H1 (cell line): ENCODE measurements around the gene MACROD2. TPM values are rescaled to one million over a fixed set of nuclear protein-coding genes. Genes with fewer than 3 reads are reported as not detected.

Source experiments
- CTCF ChIA-PET: fragments of 300-600 bp; sonication (Branson Sonifier 250); formaldehyde crosslinking; loops from one replicate; lab custom pipeline; 2021; ENCODE audit not compliant: partially characterized antibody; lab: Charles Lee
- POLR2A ChIA-PET: fragments of 300-600 bp; sonication (Branson Sonifier 250); formaldehyde crosslinking; loops from one replicate; lab custom pipeline; 2021; ENCODE audit warnings: inconsistent platforms; ENCODE audit not compliant: partially characterized antibody; lab: Charles Lee
- DNase-seq, 2 experiments: peaks; one replicate each; pipeline versions ENCODE4 v3.0.0 to v3.0.0-alpha.2; 2010 to 2022; ENCODE audit warnings: low spot score in 2 of 2, low read depth in 1 of 2, mixed read lengths in 1 of 2
- FAIRE-seq: peaks from 2 replicates; lab custom pipeline; 2011; peaks lifted over from hg19 to GRCh38; lab: Jason Lieb, UNC
- H2AFZ ChIP-seq: 2 replicates; pipeline ENCODE4 v1.8.1; 2012; ENCODE audit warnings: low read length, inconsistent platforms
- H2AK5ac ChIP-seq: 2 replicates; pipeline ENCODE4 v1.6.1; 2013; ENCODE audit warnings: low read depth, low read length
- H2BK120ac ChIP-seq: replicated peaks from 2 replicates; pipeline ENCODE3; 2013; ENCODE audit warnings: low read depth, low read length, inconsistent platforms
- H2BK12ac ChIP-seq: 2 replicates; pipeline ENCODE4 v1.6.1; 2013; ENCODE audit warnings: low read depth, low read length
- H2BK15ac ChIP-seq: 2 replicates; pipeline ENCODE4 v1.6.1; 2013; ENCODE audit warnings: low read length
- H2BK20ac ChIP-seq: 2 replicates; pipeline ENCODE4 v1.6.1; 2013; ENCODE audit warnings: low read length
- H2BK5ac ChIP-seq: 2 replicates; pipeline ENCODE4 v1.6.1; 2013; ENCODE audit warnings: low read depth, low read length
- H3K14ac ChIP-seq: 2 replicates; pipeline ENCODE4 v1.6.1; 2013; ENCODE audit warnings: inconsistent platforms; ENCODE audit not compliant: insufficient read length
- H3K18ac ChIP-seq: 2 replicates; pipeline ENCODE4 v1.6.1; 2013; ENCODE audit warnings: low read length; ENCODE audit errors: extremely low read depth
- H3K23ac ChIP-seq: 2 replicates; pipeline ENCODE4 v1.6.1; 2013; ENCODE audit warnings: inconsistent platforms; ENCODE audit not compliant: insufficient read length
- H3K23me2 ChIP-seq: 2 replicates; pipeline ENCODE4 v1.6.1; 2013; ENCODE audit warnings: low read depth, low read length
- H3K27ac ChIP-seq: 2 replicates; pipeline ENCODE4 v1.6.1; 2011; ENCODE audit warnings: low read depth, low read length, inconsistent platforms
- H3K27me3 ChIP-seq, 4 experiments: replicated peaks in 1 of 4; 1 replicate in 1 of 4; 2 replicates in 3 of 4; pipeline versions ENCODE4 v1.6.1 to v1.8.1; 2011 to 2013; ENCODE audit warnings: low read length in 3 of 4, mild to moderate bottlenecking in 3 of 4, inconsistent platforms in 2 of 4, mixed read lengths in 2 of 4, moderate library complexity in 1 of 4; ENCODE audit not compliant: control insufficient read depth in 3 of 4, insufficient read depth in 3 of 4; ENCODE audit errors: extremely low read depth in 1 of 4
- H3K36me3 ChIP-seq, 4 experiments: 2 replicates each; pipeline versions ENCODE4 v1.6.1 to v1.8.1; 2011 to 2013; ENCODE audit warnings: mild to moderate bottlenecking in 4 of 4, low read length in 3 of 4, moderate library complexity in 2 of 4, control low read depth in 1 of 4, inconsistent platforms in 1 of 4; ENCODE audit not compliant: insufficient read depth in 4 of 4, control insufficient read depth in 2 of 4
- H3K4ac ChIP-seq: replicated peaks from 2 replicates; pipeline ENCODE3; 2013; ENCODE audit warnings: low read length, low read depth, mixed read lengths, inconsistent platforms; ENCODE audit not compliant: insufficient read length
- H3K4me1 ChIP-seq, 4 experiments: replicated peaks in 1 of 4; 1 replicate in 1 of 4; 2 replicates in 3 of 4; pipeline versions ENCODE4 v1.6.1 to v1.8.1; 2011 to 2013; ENCODE audit warnings: low read length in 3 of 4, inconsistent platforms in 2 of 4, mixed read lengths in 1 of 4; ENCODE audit not compliant: insufficient read depth in 4 of 4, control insufficient read depth in 3 of 4
- H3K4me2 ChIP-seq, 2 experiments: 2 replicates each; pipeline versions ENCODE4 v1.6.1 to v1.8.1; 2011 to 2013; ENCODE audit warnings: low read depth in 2 of 2, low read length in 2 of 2, control low read depth in 1 of 2, inconsistent platforms in 1 of 2, mild to moderate bottlenecking in 1 of 2; ENCODE audit not compliant: insufficient read depth in 1 of 2
- H3K4me3 ChIP-seq, 4 experiments: fragments of 200-600, 300-600 bp in 1 of 4; sonication (generic), shearing (Covaris generic), sonication (Bioruptor Twin) in 1 of 4; 2 replicates each; pipeline versions ENCODE4 v1.5.1 to v1.8.1; 2011 to 2016; ENCODE audit warnings: low read length in 4 of 4, low read depth in 3 of 4, control low read depth in 2 of 4, inconsistent platforms in 2 of 4, mild to moderate bottlenecking in 2 of 4, mixed read lengths in 1 of 4, moderate library complexity in 1 of 4; ENCODE audit not compliant: insufficient read depth in 2 of 4; ENCODE audit errors: extremely low read depth in 1 of 4
- H3K56ac ChIP-seq: replicated peaks from 2 replicates; pipeline ENCODE3; 2013; ENCODE audit warnings: low read depth, mild to moderate bottlenecking, mixed read lengths, low read length, inconsistent platforms; ENCODE audit not compliant: insufficient read length
- H3K79me1 ChIP-seq: 2 replicates; pipeline ENCODE4 v1.6.1; 2013; ENCODE audit warnings: low read depth, low read length, control low read depth
- H3K79me2 ChIP-seq, 2 experiments: 2 replicates each; pipeline versions ENCODE4 v1.6.1 to v1.8.1; 2012 to 2013; ENCODE audit warnings: low read length in 2 of 2, mild to moderate bottlenecking in 2 of 2, inconsistent platforms in 1 of 2; ENCODE audit not compliant: insufficient read depth in 2 of 2, control insufficient read depth in 1 of 2
- H3K9ac ChIP-seq, 4 experiments: replicated peaks in 1 of 4; 1 replicate in 1 of 4; 2 replicates in 3 of 4; pipeline versions ENCODE4 v1.6.1 to v1.8.1; 2011 to 2013; ENCODE audit warnings: low read depth in 3 of 4, low read length in 3 of 4, control low read depth in 2 of 4, mild to moderate bottlenecking in 2 of 4, moderate library complexity in 2 of 4, inconsistent platforms in 1 of 4; ENCODE audit errors: extremely low read depth in 1 of 4
- H3K9me3 ChIP-seq, 2 experiments: 2 replicates each; pipeline versions ENCODE4 v1.6.1 to v1.8.1; 2012 to 2013; ENCODE audit warnings: mild to moderate bottlenecking in 2 of 2, moderate library complexity in 2 of 2, control low read depth in 1 of 2, inconsistent platforms in 1 of 2, low read depth in 1 of 2, low read length in 1 of 2, mixed read lengths in 1 of 2; ENCODE audit not compliant: insufficient read depth in 2 of 2
- H4K20me1 ChIP-seq, 2 experiments: replicated peaks in 1 of 2; 2 replicates each; pipeline versions ENCODE3 to v1.8.1; 2011 to 2013; ENCODE audit warnings: inconsistent platforms in 2 of 2, low read length in 2 of 2, mild to moderate bottlenecking in 1 of 2; ENCODE audit not compliant: insufficient read depth in 2 of 2, control insufficient read depth in 1 of 2
- H4K5ac ChIP-seq: 2 replicates; pipeline ENCODE4 v1.6.1; 2013; ENCODE audit warnings: low read length, low read depth, mixed read lengths, inconsistent platforms; ENCODE audit not compliant: insufficient read length
- H4K8ac ChIP-seq: 2 replicates; pipeline ENCODE4 v1.8.0; 2013; ENCODE audit warnings: mild to moderate bottlenecking, moderate library complexity, low read length, inconsistent platforms; ENCODE audit not compliant: insufficient read depth; ENCODE audit errors: extremely low read depth
- H4K91ac ChIP-seq: replicated peaks from 2 replicates; pipeline ENCODE3; 2013; ENCODE audit warnings: low read length, mixed read lengths, inconsistent platforms; ENCODE audit not compliant: insufficient read length
- BRCA1 ChIP-seq: IDR thresholded peaks from 2 replicates; pipeline ENCODE4 v1.6.1; 2012; ENCODE audit warnings: low read depth, low read length, improper control_type of control experiment
- CHD2 ChIP-seq: IDR thresholded peaks from 2 replicates; pipeline ENCODE4 v1.6.1; 2012; ENCODE audit warnings: low read length, improper control_type of control experiment
- RFX5 ChIP-seq: IDR thresholded peaks from 2 replicates; pipeline ENCODE4 v1.6.1; 2011; ENCODE audit warnings: low read depth, low read length, improper control_type of control experiment, borderline replicate concordance
- YY1 ChIP-seq: IDR thresholded peaks from 2 replicates; pipeline ENCODE4 v1.6.1; 2011; ENCODE audit warnings: low read depth, mild to moderate bottlenecking, low read length
- WGBS, 2 experiments: shearing (Covaris generic) in 1 of 2; methylation state at CpG; one replicate each; pipeline versions ENCODE4 v1.1.6 to v1.1.7; 2013 to 2015; ENCODE audit warnings: low lambda C conversion rate in 2 of 2, mixed read lengths in 2 of 2, inconsistent platforms in 1 of 2, low coverage in 1 of 2, missing lambda C conversion rate in 1 of 2; ENCODE audit not compliant: insufficient replicate concordance in 2 of 2, insufficient coverage in 1 of 2, insufficient read length in 1 of 2; ENCODE audit errors: extremely low coverage in 1 of 2, missing lambda C conversion rate in 1 of 2; 5-methylcytosine and 5-hydroxymethylcytosine counted together
- polyA plus RNA-seq, 7 experiments: library from polyadenylated mRNA; depleted of rRNA in 3 of 7; stranded (reverse) in 5 of 7; unstranded in 2 of 7; fragments of >200 nt in 5 of 7; fragments of 200-250 nt in 2 of 7; gene quantifications; 1 replicate in 5 of 7; 2 replicates in 1 of 7; 4 replicates in 1 of 7; pipeline versions ENCODE4 v1.2.1 to v1.2.3, GENCODE V29; 2011 to 2013; ENCODE audit warnings: missing spikeins in 2 of 7, mixed read lengths in 2 of 7
- total RNA-seq: library from RNA; stranded (reverse); fragmentation: NEBNext Ultra II Directional; extraction: Animal tissue kit (Norgen Biotek cat#: 25700); gene quantifications from 2 replicates; pipeline ENCODE4 v1.2.1, GENCODE V29; 2021

The MACROD2 gene
- total and polyA plus RNA-seq, 2 of the 8 experiments (the other 6 are each of a cell fraction or from before 2014, with no cell fraction given): 0.70 to 3.9 TPM

GRCh38 chr20:16011056-16011455 is 2015.7 kb downstream of the MACROD2 start:
- no peak overlapping the region for H3K14ac ChIP-seq
- peaks cover 0 to 1% (median 0%) of the 10 kb centered on the region in 4 experiments; a peak in 1 of 7 replicates for H3K4me1 ChIP-seq
- H4K20me1 ChIP-seq: no peaks in the 10 kb centered on the region
- no peaks in the 10 kb centered on the region for H3K79me2 ChIP-seq
- no peak overlapping the region for H3K18ac ChIP-seq
- WGBS, 2 experiments: 98% methylated on average over 6 of the region's 6 CpGs; no CpG with 5 or more reads in 1 of the 2 experiments
- no peak for FAIRE-seq
- no peaks in the 10 kb centered on the region for H3K27me3 ChIP-seq
- no peak overlapping the region for H3K56ac ChIP-seq
- no peak overlapping the region for H3K4me2 ChIP-seq
- H3K27ac ChIP-seq: no peak overlapping the region
- H2BK15ac ChIP-seq: no peak overlapping the region
- H4K91ac ChIP-seq: no peak overlapping the region
- DNase-seq: no peak
- H3K9me3 ChIP-seq: no peaks in the 10 kb centered on the region; a peak in 1 of 4 replicates
- H2BK20ac ChIP-seq: no peak overlapping the region
- H4K5ac ChIP-seq: no peak overlapping the region
- no peak overlapping the region for H4K8ac ChIP-seq
- no peak overlapping the region for H2AK5ac ChIP-seq
- H2BK120ac ChIP-seq: no peak overlapping the region
- H3K4ac ChIP-seq: no peak overlapping the region
- POLR2A ChIA-PET: no interaction called here
- CTCF ChIA-PET: interaction anchor here (0.8 to 1.2 kb wide), 3 partner anchors 16 to 312 kb away, joined by 3 read pairs; no protein-coding TSS in a partner anchor
- H3K23ac ChIP-seq: no peak overlapping the region
- no peak overlapping the region for H3K9ac ChIP-seq
- H3K23me2 ChIP-seq: no peaks in the 10 kb centered on the region
- no peak overlapping the region for H2BK5ac ChIP-seq
- no peak overlapping the region for H3K4me3 ChIP-seq
- H2BK12ac ChIP-seq: no peak overlapping the region
- no peaks in the 10 kb centered on the region for H3K36me3 ChIP-seq
- H3K79me1 ChIP-seq: no peaks in the 10 kb centered on the region
- no peak overlapping the region; the same call in 1 of the 2 replicates for H2AFZ ChIP-seq
- TF ChIP-seq BRCA1 (no peak), RFX5 (no peak), CHD2 (no peak), YY1 (no peak)
